Head of caudate nucleus (tissue), 42 donors: ENCODE measurements around the gene MX1.
A peak's percentile ranks its signal among the peaks of the same experiment; 100 is the strongest.

ENCODE experiments used
- DNase-seq, 42 donors: peaks; one replicate each; pipeline versions ENCODE4 v3.0.0 to v3.0.0-alpha.2; 2020 to 2021; ENCODE audit warnings: mixed read lengths in 7 of 42
- intact Hi-C: fragments of 100-400 bp; cut with DNase I; formaldehyde crosslinking; loops from one replicate; pipeline ENCODE4 v1.15.0; 2022

MX1 gene

DNA sequence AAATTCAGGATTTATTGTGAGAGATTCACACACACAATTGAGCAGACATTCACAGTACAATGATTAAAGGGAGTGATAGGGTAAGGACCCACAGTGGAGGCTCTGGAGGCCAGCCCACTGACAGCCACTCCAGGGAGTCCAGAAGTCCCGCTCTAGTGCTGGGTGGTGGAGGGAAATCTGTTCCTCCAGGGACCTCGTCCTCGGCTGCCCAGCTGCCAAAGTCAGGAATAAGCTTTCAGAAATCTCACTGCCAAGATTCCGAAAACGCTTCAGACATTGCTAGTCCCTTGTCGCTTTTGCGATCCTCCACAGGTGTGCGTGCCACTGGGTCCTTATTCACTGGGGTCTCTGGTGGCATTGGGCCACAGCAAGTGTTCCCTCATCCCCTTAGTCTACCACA, 2.3 kb downstream of the MX1 start:
- intact Hi-C loops, result no loop called here
- DNase-seq, result peak in 2 of 42 donors; percentile 29 to 33

DNA sequence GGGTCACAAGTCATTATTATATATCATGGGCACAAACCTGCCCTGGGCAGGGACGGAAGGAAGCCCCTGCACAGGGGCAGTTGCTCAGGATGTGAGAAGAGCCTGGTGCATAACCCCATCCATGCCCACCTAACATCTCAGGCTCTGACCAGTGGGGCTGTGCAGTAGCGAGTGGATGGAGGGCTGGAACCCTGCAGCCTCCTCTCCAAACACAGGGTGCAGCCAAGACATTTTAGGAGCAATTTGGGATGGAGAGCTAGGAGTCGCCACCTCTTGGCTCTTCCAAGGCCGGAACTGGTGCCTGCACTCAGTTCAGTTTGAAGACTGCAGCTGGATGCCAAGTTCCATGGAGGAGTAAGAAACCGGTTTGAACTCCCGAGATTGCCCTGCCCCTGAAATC, 2.8 kb downstream of the MX1 start:
- intact Hi-C loops, result no loop called here
- DNase-seq, result peak in 2 of 42 donors; percentile 30 to 31

DNA sequence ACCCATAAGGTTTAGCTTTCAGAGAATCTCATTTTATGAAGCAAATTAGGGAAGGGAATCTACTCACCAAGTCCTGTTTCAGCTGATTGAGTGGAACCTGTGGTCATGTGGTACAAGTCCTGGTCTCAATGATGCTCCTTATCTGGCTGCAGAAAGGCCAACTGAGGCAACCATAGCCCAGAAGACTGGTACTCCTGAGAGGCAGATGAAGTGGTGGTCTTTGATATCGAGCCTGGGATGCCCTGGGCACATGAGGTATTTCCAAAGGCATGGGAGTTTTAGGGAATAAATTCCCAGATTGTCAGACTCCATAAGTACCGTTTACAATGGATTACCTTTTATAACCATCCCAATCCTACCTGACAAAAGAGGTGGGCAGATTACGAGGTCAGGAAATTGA, 3.3 kb downstream of the MX1 start:
- intact Hi-C loops, result no loop called here
- DNase-seq, result peak in 2 of 42 donors; percentile 26 to 29

DNA sequence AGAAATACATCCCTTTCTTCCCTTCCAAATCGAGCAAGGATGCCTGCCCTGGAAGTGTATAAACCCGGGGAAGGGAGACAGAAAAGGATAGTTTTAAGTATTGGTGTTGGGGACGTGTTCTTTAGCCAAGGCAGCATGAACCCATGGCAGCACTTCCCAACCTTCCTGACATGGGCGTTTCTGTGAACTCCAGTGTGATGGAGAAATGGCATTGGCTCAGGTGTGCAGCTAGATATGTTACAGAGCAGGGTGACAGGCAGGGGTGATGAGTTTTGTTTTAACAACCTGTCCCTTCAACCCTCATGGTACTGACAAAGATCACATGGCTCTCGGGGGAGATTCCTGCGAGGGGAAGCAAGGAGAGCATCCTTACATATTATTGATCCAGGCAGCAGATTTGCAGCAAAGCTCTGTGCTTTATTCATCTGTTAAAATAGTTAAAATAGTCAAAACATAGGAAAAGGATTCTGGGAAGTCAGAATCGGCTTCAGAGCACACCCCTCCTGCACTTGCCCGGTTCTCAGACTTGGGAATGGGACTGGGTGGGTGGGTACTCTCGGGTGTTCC, 4.0 kb downstream of the MX1 start:
- DNase-seq, result peak in 2 of 42 donors; percentile 29
- intact Hi-C loops, result no loop called here

DNA sequence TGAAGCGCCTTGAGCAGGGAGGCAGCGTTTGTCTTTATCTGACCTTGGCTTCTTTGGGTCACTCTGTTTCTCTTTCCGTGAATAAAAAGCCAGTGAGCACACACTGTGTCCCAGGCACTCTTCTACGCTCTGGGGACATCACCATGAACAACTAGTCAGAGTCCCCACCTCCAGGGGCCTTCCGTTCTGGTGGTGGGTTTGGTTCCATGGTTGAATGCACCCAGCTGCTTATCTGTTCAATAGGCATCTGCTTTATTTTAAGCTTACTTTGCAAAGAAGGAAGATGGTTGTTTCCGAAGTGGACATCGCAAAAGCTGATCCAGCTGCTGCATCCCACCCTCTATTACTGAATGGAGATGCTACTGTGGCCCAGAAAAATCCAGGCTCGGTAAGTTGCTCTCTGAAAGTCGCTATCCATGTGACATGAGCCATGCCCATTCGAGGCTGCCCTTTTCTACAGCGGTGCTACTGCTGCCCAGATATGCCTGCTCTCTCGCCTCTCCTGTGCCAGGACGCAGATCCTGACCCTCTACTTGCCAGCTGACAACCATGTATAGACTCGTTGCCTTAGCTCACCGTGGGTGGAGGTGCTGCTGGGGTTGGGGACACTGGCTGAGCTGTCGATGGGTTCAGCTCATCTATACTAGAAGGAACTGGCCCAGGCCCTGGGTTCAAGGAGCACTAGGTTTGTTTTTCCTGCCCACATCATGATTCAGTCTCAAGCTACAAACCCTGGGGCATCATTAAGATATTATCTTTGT, 5.9 kb downstream of the MX1 start:
- DNase-seq, result peak in 2 of 42 donors; percentile 24 to 31
- intact Hi-C loops, result no loop called here

DNA sequence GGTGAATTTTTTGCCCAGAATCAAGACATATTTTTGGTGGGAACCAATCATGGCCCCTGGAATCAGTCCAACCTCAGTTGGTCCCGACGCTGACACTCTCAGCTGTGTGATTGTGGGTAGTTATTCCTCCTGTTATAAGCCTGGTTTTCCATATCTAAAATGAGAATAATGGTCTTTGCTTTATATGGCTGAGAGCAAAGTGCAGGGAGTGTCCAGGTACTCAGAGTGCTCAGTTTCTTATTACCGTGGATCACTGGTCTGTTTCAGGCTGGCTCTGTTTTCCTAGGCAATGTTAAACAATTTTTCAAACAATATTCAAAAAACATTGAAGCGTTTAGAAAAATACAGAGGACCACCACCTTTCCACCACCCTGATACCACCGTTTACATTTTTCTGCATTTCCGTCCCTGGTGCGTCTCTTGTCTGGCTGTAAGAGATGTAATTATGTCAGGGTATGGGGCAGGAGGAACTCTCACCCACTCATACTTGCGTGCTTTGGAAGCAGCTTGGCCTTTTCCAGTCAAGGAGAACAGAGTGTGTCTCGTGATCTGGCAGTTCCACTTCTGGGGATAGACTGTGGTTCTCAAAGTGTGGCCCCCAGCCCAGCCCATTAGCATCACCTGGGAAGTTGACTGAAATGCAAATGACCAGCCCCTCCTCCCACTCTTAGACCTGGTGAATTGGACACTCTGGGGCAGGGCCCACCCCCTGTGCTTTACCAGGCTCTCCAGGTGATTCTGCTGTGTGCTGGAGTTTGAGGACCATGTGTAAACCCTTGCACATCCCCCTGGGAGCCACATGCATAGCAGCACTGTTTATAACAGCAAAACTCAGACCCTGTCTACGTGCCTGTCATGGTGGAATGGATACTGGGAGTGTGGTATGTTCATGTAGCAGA, 6.8 kb downstream of the MX1 start:
- intact Hi-C loops, result no loop called here
- peak in 2 of 42 donors; percentile 6 to 10 for DNase-seq

DNA sequence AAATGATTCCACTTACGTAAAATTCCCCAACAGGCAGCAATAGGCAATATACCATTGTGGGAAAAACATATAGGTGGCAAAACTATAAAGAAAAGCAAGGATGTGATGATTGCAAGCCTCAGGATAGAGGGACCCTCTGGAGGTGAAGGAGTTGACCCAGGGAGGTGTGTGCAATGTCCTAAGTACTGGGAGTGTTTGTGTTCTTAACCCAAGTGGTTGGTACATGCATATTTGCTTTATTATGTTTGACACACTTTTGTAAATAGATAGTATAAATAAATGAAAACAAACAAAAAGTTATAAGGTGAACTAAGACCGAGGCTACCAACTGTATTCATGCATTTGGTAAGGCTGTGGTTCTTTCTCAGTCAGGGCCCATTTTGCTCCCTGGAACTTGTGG, 7.5 kb downstream of the MX1 start:
- intact Hi-C loops, result no loop called here
- peak in 2 of 42 donors; percentile 4 to 16 for DNase-seq

DNA sequence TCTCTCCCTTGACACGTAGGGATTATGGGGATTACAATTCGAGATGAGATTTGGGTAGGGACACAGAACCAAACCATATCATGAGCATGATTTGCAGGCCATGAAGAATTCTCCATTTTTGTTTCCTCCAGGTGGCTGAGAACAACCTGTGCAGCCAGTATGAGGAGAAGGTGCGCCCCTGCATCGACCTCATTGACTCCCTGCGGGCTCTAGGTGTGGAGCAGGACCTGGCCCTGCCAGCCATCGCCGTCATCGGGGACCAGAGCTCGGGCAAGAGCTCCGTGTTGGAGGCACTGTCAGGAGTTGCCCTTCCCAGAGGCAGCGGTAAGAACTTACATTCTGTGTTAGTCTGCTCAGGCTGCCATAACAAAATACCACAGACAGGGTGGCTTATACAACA, 9.7 kb downstream of the MX1 start:
- peak in 3 of 42 donors; percentile 2 to 14 (median 10) for DNase-seq
- intact Hi-C loops, result no loop called here

DNA sequence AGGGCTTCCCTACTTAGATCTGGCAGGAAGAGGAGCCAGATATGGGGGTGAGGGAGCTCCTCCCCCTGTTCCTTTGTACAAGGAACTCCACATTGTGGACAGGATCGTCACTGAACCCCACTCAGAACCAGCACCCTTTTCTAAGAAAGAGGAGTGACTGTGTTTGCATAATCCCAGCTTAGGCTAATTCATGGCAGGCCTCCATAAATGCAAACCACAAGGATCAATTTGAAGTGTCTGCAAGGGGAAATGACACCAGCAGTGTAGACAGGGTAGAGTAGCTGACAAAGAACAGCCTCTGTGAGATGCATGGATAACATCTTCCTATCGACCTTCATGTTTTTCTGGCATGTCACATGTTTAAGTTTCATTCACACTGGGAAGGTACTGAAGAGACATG, 11.7 kb downstream of the MX1 start:
- intact Hi-C loops, result no loop called here

DNA sequence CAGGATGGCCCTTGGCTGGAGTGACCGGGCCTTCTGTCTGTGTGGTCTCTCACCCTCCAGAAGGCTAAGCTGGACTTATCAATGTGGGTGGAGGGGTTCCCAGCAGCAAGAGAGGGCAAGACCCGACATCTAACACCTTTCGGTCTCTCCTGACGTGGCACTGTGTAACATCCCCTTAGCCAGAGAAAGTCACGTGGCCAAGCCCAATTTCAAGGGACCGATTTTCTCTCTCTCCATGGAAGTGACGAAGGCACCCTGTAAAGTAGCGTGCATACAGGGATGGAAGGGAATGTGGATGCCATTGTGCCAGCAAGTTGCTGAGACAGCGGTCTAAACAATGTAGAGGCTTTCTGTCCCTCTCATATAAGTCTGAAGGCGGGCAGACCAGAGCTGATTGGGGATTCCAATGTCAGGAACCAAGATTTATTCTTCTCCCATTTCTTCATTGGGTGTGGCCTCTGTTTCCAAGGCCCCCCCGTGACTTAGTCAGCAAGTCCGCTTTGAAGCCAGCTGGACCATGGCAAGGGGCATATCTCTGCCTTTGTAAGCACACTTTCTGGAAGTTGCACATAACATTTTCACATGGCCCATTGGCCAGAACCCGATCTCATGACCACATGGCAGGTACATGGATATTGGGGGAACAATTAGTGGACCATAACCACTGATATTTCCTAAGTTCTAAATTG, 12.5 kb downstream of the MX1 start:
- intact Hi-C loops, result no loop called here
- DNase-seq, result peak in 2 of 42 donors; percentile 1 to 33

More for the DNA sequence above, 11.7 kb downstream of the MX1 start:
- DNase-seq, result peak in 3 of 42 donors; percentile 0 to 29 (median 12)

DNA sequence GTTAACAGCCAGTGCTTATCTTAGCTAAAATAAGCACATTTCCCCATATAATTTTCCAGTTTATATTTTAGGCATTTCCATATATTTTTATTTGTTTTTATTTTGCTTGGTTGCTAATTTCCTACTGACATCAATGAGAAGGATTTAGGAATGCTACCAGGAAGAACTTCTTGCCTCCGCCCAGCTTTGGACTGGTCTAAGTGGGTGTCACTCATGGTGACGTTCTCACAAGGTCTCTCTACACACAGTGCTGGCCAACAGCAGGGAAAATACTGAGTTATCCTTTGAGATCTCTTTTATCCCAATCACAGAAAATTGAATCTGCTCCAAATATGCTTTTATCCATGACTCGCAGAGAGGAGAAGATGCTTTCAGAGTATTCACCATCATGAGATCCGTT, 13.2 kb downstream of the MX1 start:
- intact Hi-C loops, result no loop called here
- peak in 2 of 42 donors; percentile 1 to 13 for DNase-seq

DNA sequence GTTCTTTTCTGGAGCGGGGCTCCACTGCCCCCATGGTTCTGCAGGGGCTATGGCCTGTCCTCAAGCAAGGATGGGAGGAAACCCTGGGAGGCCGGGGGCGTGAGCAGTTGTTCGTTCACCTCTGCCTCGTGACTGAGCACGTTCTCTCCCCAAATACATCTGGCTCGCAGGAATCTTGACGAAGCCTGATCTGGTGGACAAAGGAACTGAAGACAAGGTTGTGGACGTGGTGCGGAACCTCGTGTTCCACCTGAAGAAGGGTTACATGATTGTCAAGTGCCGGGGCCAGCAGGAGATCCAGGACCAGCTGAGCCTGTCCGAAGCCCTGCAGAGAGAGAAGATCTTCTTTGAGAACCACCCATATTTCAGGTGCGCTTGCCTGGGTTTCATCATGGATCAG, 15.5 kb downstream of the MX1 start:
- intact Hi-C loops, result no loop called here
- no peak for DNase-seq

DNA sequence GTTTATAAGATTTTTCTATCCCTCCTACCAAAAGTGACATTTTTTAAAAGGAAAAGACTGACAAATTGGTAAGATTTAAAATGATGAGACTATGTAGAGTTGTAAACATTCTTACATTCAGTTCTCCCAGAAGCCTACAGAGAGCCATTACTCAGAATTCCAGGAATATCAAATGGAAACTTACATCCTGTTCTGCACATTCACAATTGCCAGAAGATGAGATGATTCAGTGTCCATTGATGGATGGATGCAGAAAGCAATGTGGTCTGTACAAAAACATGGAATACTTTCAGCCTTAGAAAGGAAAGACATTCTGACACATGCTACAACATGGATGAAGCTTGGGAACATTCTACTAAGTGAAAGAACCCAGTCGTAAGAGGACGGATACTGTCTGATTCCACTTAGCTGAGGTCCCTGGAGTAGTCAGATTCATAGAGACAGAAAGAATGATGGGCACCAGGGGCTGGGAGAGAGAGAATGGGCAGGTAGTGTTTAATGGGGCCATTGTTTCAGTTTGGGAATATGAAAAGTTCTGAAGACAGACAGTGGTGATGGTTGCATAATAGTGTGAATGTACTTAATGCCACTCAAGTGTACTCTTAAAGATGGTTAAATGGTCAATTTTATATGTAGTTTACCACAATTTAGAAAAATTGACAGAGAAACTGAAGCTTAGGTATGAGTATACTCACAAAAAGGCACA, 16.6 kb downstream of the MX1 start:
- peak in 1 of 42 donors; percentile 0 for DNase-seq
- intact Hi-C loops, result no loop called here

DNA sequence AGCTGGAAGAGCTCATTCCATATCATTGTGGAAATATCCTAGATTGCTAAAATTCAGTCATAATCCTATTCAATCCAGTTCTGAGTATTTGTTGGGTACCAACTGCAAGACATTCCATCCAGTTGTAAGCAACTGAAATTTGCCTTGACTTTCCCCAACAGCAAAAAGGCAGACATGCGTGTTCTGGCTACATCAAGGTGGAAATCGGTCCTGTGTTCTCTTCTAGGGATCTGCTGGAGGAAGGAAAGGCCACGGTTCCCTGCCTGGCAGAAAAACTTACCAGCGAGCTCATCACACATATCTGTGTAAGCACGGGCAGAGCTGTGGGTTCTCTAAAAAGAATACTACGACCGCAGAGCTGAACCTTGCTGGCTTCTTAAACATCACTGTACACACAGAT, 17.5 kb downstream of the MX1 start:
- peak in 1 of 42 donors; percentile 6 for DNase-seq
- intact Hi-C loops, result no loop called here

DNA sequence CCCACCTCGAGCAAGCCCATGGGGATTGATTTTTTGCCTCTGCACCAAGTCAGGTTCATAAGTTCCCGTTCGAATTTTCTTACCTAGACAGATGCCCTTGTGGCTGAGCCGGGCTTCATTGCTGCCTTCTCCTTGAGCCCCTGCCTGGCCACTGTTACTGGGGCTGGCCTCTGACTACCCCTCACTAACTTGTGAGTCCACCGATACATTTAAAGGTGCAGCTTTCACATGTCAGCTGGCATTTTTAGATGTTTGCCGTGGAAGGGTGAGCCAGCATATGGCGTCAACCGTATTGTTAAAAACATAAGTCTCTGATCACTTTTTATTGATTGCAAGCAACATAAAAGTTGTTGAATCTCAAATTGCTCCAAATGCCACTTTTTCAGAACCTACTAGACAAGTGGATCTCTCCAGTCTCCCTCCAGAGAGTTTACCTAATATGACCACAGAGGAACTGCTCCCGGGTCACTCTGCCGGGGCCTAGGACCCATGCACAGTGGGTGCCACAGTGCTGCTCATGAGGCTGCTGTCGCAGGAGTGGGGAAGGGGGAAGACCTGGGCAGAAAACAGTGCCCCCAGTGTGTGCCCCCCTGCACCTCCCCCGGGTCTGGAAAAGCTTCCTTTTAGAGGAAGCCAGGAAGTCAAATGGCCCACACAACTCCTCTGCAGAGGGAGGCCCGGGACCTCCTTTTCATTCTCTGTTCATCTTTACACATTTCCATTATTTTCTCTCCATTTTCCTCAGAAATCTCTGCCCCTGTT, 18.8 kb downstream of the MX1 start:
- DNase-seq, result peak in 1 of 42 donors; percentile 1
- intact Hi-C loops, result no loop called here

DNA sequence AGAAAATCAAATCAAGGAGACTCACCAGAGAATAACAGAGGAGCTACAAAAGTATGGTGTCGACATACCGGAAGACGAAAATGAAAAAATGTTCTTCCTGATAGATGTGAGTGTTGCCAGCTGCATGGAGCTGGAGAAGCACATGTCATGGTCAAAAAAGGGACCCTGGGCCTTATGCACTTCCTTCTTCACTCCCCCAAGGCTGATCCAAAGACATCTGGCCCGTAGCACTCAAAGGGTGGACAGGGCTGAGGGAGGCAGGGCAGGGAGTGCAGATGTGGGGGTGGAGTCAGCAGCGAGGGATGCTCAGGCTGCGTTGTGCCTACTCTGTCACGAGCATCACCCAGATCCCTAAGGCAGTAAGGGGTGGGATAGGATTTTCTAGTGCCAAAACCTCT, 19.4 kb downstream of the MX1 start:
- intact Hi-C loops, result no loop called here
- no peak for DNase-seq

DNA sequence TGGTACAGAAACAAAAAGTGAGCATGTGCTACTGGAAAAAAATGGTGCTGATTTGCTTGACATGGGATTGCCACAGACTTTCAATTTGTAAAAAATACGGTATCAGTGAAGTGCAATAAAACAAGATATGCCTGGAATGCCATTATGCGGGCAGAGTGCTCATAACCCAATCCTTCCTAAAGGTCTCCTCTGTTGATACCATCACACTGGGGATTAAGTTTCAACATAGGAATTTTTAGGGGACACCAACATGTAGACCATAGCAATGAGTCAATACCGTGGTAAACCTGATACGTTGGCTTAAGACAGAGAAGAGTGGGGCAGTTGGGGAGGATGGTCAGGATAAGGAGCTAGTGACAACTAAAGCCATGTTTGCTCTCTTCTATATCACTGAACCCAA, 20.5 kb downstream of the MX1 start:
- intact Hi-C loops, result no loop called here
- no peak for DNase-seq

DNA sequence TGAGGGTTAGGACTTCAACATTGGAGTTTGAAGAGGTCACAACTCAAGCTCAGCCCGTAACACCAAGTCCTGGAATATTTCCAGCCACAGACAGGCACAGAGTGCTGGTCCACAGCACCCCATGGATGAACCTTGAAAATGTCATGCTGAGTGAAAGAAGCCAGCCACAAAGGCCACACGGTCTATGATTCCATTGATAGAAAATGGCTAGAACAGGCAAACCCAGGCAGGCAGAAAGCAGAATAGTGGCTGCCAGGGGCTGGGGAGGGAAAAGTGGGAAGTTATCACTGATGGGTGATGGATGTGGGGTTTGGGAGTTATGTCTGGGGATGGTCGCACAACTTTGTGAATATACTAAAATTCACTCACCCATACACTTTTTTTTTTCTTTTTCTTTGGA, 21.3 kb downstream of the MX1 start:
- peak in 1 of 42 donors; percentile 1 for DNase-seq
- intact Hi-C loops, result no loop called here
